H1 (cell line): ENCODE data around the gene CHMP1B. TPM values are rescaled to one million over a fixed set of nuclear protein-coding genes. Genes with fewer than 3 reads are reported as not detected.

ENCODE experiments used
- CTCF ChIA-PET: fragments of 300-600 bp; sonication (Branson Sonifier 250); formaldehyde crosslinking; loops from one replicate; lab custom pipeline; 2021; ENCODE audit not compliant: partially characterized antibody; lab: Charles Lee
- POLR2A ChIA-PET: fragments of 300-600 bp; sonication (Branson Sonifier 250); formaldehyde crosslinking; loops from one replicate; lab custom pipeline; 2021; ENCODE audit warnings: inconsistent platforms; ENCODE audit not compliant: partially characterized antibody; lab: Charles Lee
- DNase-seq, 2 experiments: peaks; one replicate each; pipeline versions ENCODE4 v3.0.0 to v3.0.0-alpha.2; 2010 to 2022; ENCODE audit warnings: low spot score in 2 of 2, low read depth in 1 of 2, mixed read lengths in 1 of 2
- FAIRE-seq: peaks from 2 replicates; lab custom pipeline; 2011; peaks lifted over from hg19 to GRCh38; lab: Jason Lieb, UNC
- H2AFZ ChIP-seq: 2 replicates; pipeline ENCODE4 v1.8.1; 2012; ENCODE audit warnings: low read length, inconsistent platforms
- H2AK5ac ChIP-seq: 2 replicates; pipeline ENCODE4 v1.6.1; 2013; ENCODE audit warnings: low read depth, low read length
- H2BK120ac ChIP-seq: replicated peaks from 2 replicates; pipeline ENCODE3; 2013; ENCODE audit warnings: low read depth, low read length, inconsistent platforms
- H2BK12ac ChIP-seq: 2 replicates; pipeline ENCODE4 v1.6.1; 2013; ENCODE audit warnings: low read depth, low read length
- H2BK15ac ChIP-seq: 2 replicates; pipeline ENCODE4 v1.6.1; 2013; ENCODE audit warnings: low read length
- H2BK20ac ChIP-seq: 2 replicates; pipeline ENCODE4 v1.6.1; 2013; ENCODE audit warnings: low read length
- H2BK5ac ChIP-seq: 2 replicates; pipeline ENCODE4 v1.6.1; 2013; ENCODE audit warnings: low read depth, low read length
- H3K14ac ChIP-seq: 2 replicates; pipeline ENCODE4 v1.6.1; 2013; ENCODE audit warnings: inconsistent platforms; ENCODE audit not compliant: insufficient read length
- H3K18ac ChIP-seq: 2 replicates; pipeline ENCODE4 v1.6.1; 2013; ENCODE audit warnings: low read length; ENCODE audit errors: extremely low read depth
- H3K23ac ChIP-seq: 2 replicates; pipeline ENCODE4 v1.6.1; 2013; ENCODE audit warnings: inconsistent platforms; ENCODE audit not compliant: insufficient read length
- H3K23me2 ChIP-seq: 2 replicates; pipeline ENCODE4 v1.6.1; 2013; ENCODE audit warnings: low read depth, low read length
- H3K27ac ChIP-seq: 2 replicates; pipeline ENCODE4 v1.6.1; 2011; ENCODE audit warnings: low read depth, low read length, inconsistent platforms
- H3K27me3 ChIP-seq, 4 experiments: replicated peaks in 1 of 4; 1 replicate in 1 of 4; 2 replicates in 3 of 4; pipeline versions ENCODE4 v1.6.1 to v1.8.1; 2011 to 2013; ENCODE audit warnings: low read length in 3 of 4, mild to moderate bottlenecking in 3 of 4, inconsistent platforms in 2 of 4, mixed read lengths in 2 of 4, moderate library complexity in 1 of 4; ENCODE audit not compliant: control insufficient read depth in 3 of 4, insufficient read depth in 3 of 4; ENCODE audit errors: extremely low read depth in 1 of 4
- H3K36me3 ChIP-seq, 4 experiments: 2 replicates each; pipeline versions ENCODE4 v1.6.1 to v1.8.1; 2011 to 2013; ENCODE audit warnings: mild to moderate bottlenecking in 4 of 4, low read length in 3 of 4, moderate library complexity in 2 of 4, control low read depth in 1 of 4, inconsistent platforms in 1 of 4; ENCODE audit not compliant: insufficient read depth in 4 of 4, control insufficient read depth in 2 of 4
- H3K4ac ChIP-seq: replicated peaks from 2 replicates; pipeline ENCODE3; 2013; ENCODE audit warnings: low read length, low read depth, mixed read lengths, inconsistent platforms; ENCODE audit not compliant: insufficient read length
- H3K4me1 ChIP-seq, 4 experiments: replicated peaks in 1 of 4; 1 replicate in 1 of 4; 2 replicates in 3 of 4; pipeline versions ENCODE4 v1.6.1 to v1.8.1; 2011 to 2013; ENCODE audit warnings: low read length in 3 of 4, inconsistent platforms in 2 of 4, mixed read lengths in 1 of 4; ENCODE audit not compliant: insufficient read depth in 4 of 4, control insufficient read depth in 3 of 4
- H3K4me2 ChIP-seq, 2 experiments: 2 replicates each; pipeline versions ENCODE4 v1.6.1 to v1.8.1; 2011 to 2013; ENCODE audit warnings: low read depth in 2 of 2, low read length in 2 of 2, control low read depth in 1 of 2, inconsistent platforms in 1 of 2, mild to moderate bottlenecking in 1 of 2; ENCODE audit not compliant: insufficient read depth in 1 of 2
- H3K4me3 ChIP-seq, 4 experiments: fragments of 200-600, 300-600 bp in 1 of 4; sonication (generic), shearing (Covaris generic), sonication (Bioruptor Twin) in 1 of 4; 2 replicates each; pipeline versions ENCODE4 v1.5.1 to v1.8.1; 2011 to 2016; ENCODE audit warnings: low read length in 4 of 4, low read depth in 3 of 4, control low read depth in 2 of 4, inconsistent platforms in 2 of 4, mild to moderate bottlenecking in 2 of 4, mixed read lengths in 1 of 4, moderate library complexity in 1 of 4; ENCODE audit not compliant: insufficient read depth in 2 of 4; ENCODE audit errors: extremely low read depth in 1 of 4
- H3K56ac ChIP-seq: replicated peaks from 2 replicates; pipeline ENCODE3; 2013; ENCODE audit warnings: low read depth, mild to moderate bottlenecking, mixed read lengths, low read length, inconsistent platforms; ENCODE audit not compliant: insufficient read length
- H3K79me1 ChIP-seq: 2 replicates; pipeline ENCODE4 v1.6.1; 2013; ENCODE audit warnings: low read depth, low read length, control low read depth
- H3K79me2 ChIP-seq, 2 experiments: 2 replicates each; pipeline versions ENCODE4 v1.6.1 to v1.8.1; 2012 to 2013; ENCODE audit warnings: low read length in 2 of 2, mild to moderate bottlenecking in 2 of 2, inconsistent platforms in 1 of 2; ENCODE audit not compliant: insufficient read depth in 2 of 2, control insufficient read depth in 1 of 2
- H3K9ac ChIP-seq, 4 experiments: replicated peaks in 1 of 4; 1 replicate in 1 of 4; 2 replicates in 3 of 4; pipeline versions ENCODE4 v1.6.1 to v1.8.1; 2011 to 2013; ENCODE audit warnings: low read depth in 3 of 4, low read length in 3 of 4, control low read depth in 2 of 4, mild to moderate bottlenecking in 2 of 4, moderate library complexity in 2 of 4, inconsistent platforms in 1 of 4; ENCODE audit errors: extremely low read depth in 1 of 4
- H3K9me3 ChIP-seq, 2 experiments: 2 replicates each; pipeline versions ENCODE4 v1.6.1 to v1.8.1; 2012 to 2013; ENCODE audit warnings: mild to moderate bottlenecking in 2 of 2, moderate library complexity in 2 of 2, control low read depth in 1 of 2, inconsistent platforms in 1 of 2, low read depth in 1 of 2, low read length in 1 of 2, mixed read lengths in 1 of 2; ENCODE audit not compliant: insufficient read depth in 2 of 2
- H4K20me1 ChIP-seq, 2 experiments: replicated peaks in 1 of 2; 2 replicates each; pipeline versions ENCODE3 to v1.8.1; 2011 to 2013; ENCODE audit warnings: inconsistent platforms in 2 of 2, low read length in 2 of 2, mild to moderate bottlenecking in 1 of 2; ENCODE audit not compliant: insufficient read depth in 2 of 2, control insufficient read depth in 1 of 2
- H4K5ac ChIP-seq: 2 replicates; pipeline ENCODE4 v1.6.1; 2013; ENCODE audit warnings: low read length, low read depth, mixed read lengths, inconsistent platforms; ENCODE audit not compliant: insufficient read length
- H4K8ac ChIP-seq: 2 replicates; pipeline ENCODE4 v1.8.0; 2013; ENCODE audit warnings: mild to moderate bottlenecking, moderate library complexity, low read length, inconsistent platforms; ENCODE audit not compliant: insufficient read depth; ENCODE audit errors: extremely low read depth
- H4K91ac ChIP-seq: replicated peaks from 2 replicates; pipeline ENCODE3; 2013; ENCODE audit warnings: low read length, mixed read lengths, inconsistent platforms; ENCODE audit not compliant: insufficient read length
- BACH1 ChIP-seq: IDR thresholded peaks from 2 replicates; pipeline ENCODE4 v1.6.1; 2012; ENCODE audit warnings: low read length, improper control_type of control experiment
- EP300 ChIP-seq, 2 experiments: IDR thresholded peaks; 1 replicate in 1 of 2; 2 replicates in 1 of 2; pipeline ENCODE4 v1.6.1; 2011 to 2012; ENCODE audit warnings: low read depth in 2 of 2, low read length in 2 of 2, mild to moderate bottlenecking in 2 of 2, borderline replicate concordance in 1 of 2, inconsistent platforms in 1 of 2, moderate library complexity in 1 of 2
- EZH2 ChIP-seq: fragments of 200-600 bp; sonication (generic); IDR thresholded peaks from 2 replicates; pipeline ENCODE4 v1.7.1; 2012; ENCODE audit warnings: low read depth, mild to moderate bottlenecking, moderate library complexity, low read length, inconsistent platforms; ENCODE audit not compliant: severe bottlenecking
- JUN ChIP-seq: IDR thresholded peaks from 2 replicates; pipeline ENCODE4 v1.6.1; 2011; ENCODE audit warnings: low read depth, mild to moderate bottlenecking, improper control_type of control experiment, low read length
- POU5F1 ChIP-seq: IDR thresholded peaks from 2 replicates; pipeline ENCODE4 v1.6.1; 2011; ENCODE audit warnings: low read depth, mild to moderate bottlenecking, low read length, moderate library complexity
- RFX5 ChIP-seq: IDR thresholded peaks from 2 replicates; pipeline ENCODE4 v1.6.1; 2011; ENCODE audit warnings: low read depth, low read length, improper control_type of control experiment, borderline replicate concordance
- RXRA ChIP-seq: IDR thresholded peaks from 2 replicates; pipeline ENCODE4 v1.6.1; 2011; ENCODE audit warnings: low read depth, mild to moderate bottlenecking, low read length, moderate library complexity; ENCODE audit not compliant: insufficient read depth
- SIN3A ChIP-seq, 2 experiments: IDR thresholded peaks in 1 of 2; conservative IDR thresholded peaks in 1 of 2; 2 replicates each; pipeline ENCODE4 v1.6.1; 2011 to 2012; ENCODE audit warnings: low read length in 2 of 2, improper control_type of control experiment in 1 of 2, low read depth in 1 of 2, mild to moderate bottlenecking in 1 of 2
- WGBS, 2 experiments: shearing (Covaris generic) in 1 of 2; methylation state at CpG; one replicate each; pipeline versions ENCODE4 v1.1.6 to v1.1.7; 2013 to 2015; ENCODE audit warnings: low lambda C conversion rate in 2 of 2, mixed read lengths in 2 of 2, inconsistent platforms in 1 of 2, low coverage in 1 of 2, missing lambda C conversion rate in 1 of 2; ENCODE audit not compliant: insufficient replicate concordance in 2 of 2, insufficient coverage in 1 of 2, insufficient read length in 1 of 2; ENCODE audit errors: extremely low coverage in 1 of 2, missing lambda C conversion rate in 1 of 2; 5-methylcytosine and 5-hydroxymethylcytosine counted together
- polyA plus RNA-seq, 7 experiments: library from polyadenylated mRNA; depleted of rRNA in 3 of 7; stranded (reverse) in 5 of 7; unstranded in 2 of 7; fragments of >200 nt in 5 of 7; fragments of 200-250 nt in 2 of 7; gene quantifications; 1 replicate in 5 of 7; 2 replicates in 1 of 7; 4 replicates in 1 of 7; pipeline versions ENCODE4 v1.2.1 to v1.2.3, GENCODE V29; 2011 to 2013; ENCODE audit warnings: missing spikeins in 2 of 7, mixed read lengths in 2 of 7
- total RNA-seq: library from RNA; stranded (reverse); fragmentation: NEBNext Ultra II Directional; extraction: Animal tissue kit (Norgen Biotek cat#: 25700); gene quantifications from 2 replicates; pipeline ENCODE4 v1.2.1, GENCODE V29; 2021
- TF ChIP-seq, protein P1 (sequence below): IDR thresholded peaks from 2 replicates; pipeline ENCODE4 v1.6.1; 2011; ENCODE audit warnings: low read length, improper control_type of control experiment
- TF ChIP-seq, protein P2 (sequence below): IDR thresholded peaks from 2 replicates; pipeline ENCODE4 v1.6.1; 2012; ENCODE audit warnings: inconsistent platforms

CHMP1B gene
- total and polyA plus RNA-seq, 2 of the 8 experiments (the other 6 are each of a cell fraction or from before 2014, with no cell fraction given) = 30.5 to 43.2 TPM

DNA sequence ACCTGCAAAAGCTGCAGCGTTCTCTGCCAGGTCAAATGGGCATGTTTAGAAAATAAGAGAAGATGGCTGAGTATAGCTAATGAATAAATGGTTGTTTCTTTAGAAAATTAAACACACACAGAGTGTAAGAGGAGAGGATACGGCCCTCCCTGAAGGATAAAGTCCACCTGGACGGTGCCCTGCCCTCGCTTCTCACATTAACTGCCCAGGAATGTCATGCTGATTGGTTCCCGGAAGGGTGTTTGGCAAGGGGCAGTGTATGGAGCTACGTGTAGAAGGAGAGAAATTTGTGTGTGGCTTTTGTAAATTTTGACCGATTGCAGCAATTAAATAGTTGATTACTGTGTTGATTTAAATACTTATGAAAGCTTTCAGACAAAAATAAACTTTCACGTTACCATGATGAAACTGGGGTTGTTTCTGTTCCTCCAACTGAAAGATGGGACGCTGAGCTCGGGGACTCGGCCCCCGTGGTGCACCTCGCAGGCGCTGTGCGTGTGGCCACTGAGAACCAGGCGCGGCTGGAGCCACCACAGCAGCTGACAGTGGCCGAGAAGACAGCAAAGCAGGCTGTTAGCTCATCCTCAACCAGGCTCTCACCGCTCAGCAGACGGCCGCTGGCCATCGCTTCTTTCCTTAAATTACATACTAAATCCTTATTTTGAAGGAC is 34.2 kb downstream of the CHMP1B start:
- Histone ChIP-seq H3K9ac (no peak overlapping the region), H3K79me2 (no peaks in the 10 kb centered on the region), H3K18ac (no peak overlapping the region), H2BK5ac (no peak overlapping the region), H3K4me3 (no peak overlapping the region), H2BK20ac (no peak overlapping the region), H4K20me1 (peaks cover 0 to 8% of the 10 kb centered on the region in 2 experiments), H2BK120ac (no peak overlapping the region), H3K27me3 (no peaks in the 10 kb centered on the region), H3K4ac (no peak overlapping the region), H4K8ac (no peak overlapping the region), H3K14ac (no peak overlapping the region), H3K23ac (no peak overlapping the region), H3K23me2 (no peaks in the 10 kb centered on the region), H2AK5ac (no peak overlapping the region), H4K5ac (no peak overlapping the region), H3K9me3 (no peaks in the 10 kb centered on the region), H3K27ac (no peak overlapping the region), H3K36me3 (peaks cover 0 to 10% (median 3%) of the 10 kb centered on the region in 4 experiments; a peak in 4 of 8 replicates), H2BK12ac (no peak overlapping the region), H3K56ac (no peak overlapping the region), H3K4me2 (no peak overlapping the region), H3K79me1 (no peaks in the 10 kb centered on the region), H2AFZ (no peak overlapping the region), H4K91ac (no peak overlapping the region), H3K4me1 (peaks cover 0 to 4% (median 1%) of the 10 kb centered on the region in 4 experiments; a peak in 2 of 7 replicates), H2BK15ac (no peak overlapping the region)
- no peak for DNase-seq
- POLR2A ChIA-PET = interaction anchor here (0.8 to 1.2 kb wide), 3 partner anchors 26 to 148 kb away, joined by 3 read pairs; no protein-coding TSS in a partner anchor
- no peak for FAIRE-seq
- WGBS, 2 experiments = 92% methylated on average over 22 of the region's 22 CpGs; no CpG with 5 or more reads in 1 of the 2 experiments
- CTCF ChIA-PET = interaction anchor here (0.7 to 1.4 kb wide), 7 partner anchors 9 to 110 kb away, joined by 3 to 8 read pairs (median 3); no protein-coding TSS in a partner anchor
- TF ChIP-seq, protein P1, sequence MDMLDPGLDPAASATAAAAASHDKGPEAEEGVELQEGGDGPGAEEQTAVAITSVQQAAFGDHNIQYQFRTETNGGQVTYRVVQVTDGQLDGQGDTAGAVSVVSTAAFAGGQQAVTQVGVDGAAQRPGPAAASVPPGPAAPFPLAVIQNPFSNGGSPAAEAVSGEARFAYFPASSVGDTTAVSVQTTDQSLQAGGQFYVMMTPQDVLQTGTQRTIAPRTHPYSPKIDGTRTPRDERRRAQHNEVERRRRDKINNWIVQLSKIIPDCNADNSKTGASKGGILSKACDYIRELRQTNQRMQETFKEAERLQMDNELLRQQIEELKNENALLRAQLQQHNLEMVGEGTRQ = no peak
- no peak for TF ChIP-seq RFX5
- no peak for TF ChIP-seq JUN
- TF ChIP-seq SIN3A (conservative IDR thresholded peaks at IDR 0.05 in 1 of 2, IDR thresholded peaks at IDR 0.05 in 1 of 2; ENCODE audit: low read depth in 1 of 2, low read length in 2 of 2) = no peak
- no peak for TF ChIP-seq EP300 (IDR thresholded peaks at IDR 0.05; ENCODE audit: borderline replicate concordance in 1 of 2, low read depth in 2 of 2, low read length in 2 of 2)
- no peak for TF ChIP-seq EZH2
- TF ChIP-seq POU5F1 = no peak
- TF ChIP-seq BACH1 = no peak
- TF ChIP-seq, protein P2, sequence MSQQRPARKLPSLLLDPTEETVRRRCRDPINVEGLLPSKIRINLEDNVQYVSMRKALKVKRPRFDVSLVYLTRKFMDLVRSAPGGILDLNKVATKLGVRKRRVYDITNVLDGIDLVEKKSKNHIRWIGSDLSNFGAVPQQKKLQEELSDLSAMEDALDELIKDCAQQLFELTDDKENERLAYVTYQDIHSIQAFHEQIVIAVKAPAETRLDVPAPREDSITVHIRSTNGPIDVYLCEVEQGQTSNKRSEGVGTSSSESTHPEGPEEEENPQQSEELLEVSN = no peak
- no peak for TF ChIP-seq RXRA
